Measurements from ENCODE around the gene RFX5. TPM values are rescaled to one million over a fixed set of nuclear protein-coding genes. Genes with fewer than 3 reads are reported as not detected.

Gene RFX5
- total and polyA plus RNA-seq, 2 of the 13 experiments (the other 11 are each of a cell fraction or from before 2014, with no cell fraction given): 17.9 to 36.2 TPM

DNA sequence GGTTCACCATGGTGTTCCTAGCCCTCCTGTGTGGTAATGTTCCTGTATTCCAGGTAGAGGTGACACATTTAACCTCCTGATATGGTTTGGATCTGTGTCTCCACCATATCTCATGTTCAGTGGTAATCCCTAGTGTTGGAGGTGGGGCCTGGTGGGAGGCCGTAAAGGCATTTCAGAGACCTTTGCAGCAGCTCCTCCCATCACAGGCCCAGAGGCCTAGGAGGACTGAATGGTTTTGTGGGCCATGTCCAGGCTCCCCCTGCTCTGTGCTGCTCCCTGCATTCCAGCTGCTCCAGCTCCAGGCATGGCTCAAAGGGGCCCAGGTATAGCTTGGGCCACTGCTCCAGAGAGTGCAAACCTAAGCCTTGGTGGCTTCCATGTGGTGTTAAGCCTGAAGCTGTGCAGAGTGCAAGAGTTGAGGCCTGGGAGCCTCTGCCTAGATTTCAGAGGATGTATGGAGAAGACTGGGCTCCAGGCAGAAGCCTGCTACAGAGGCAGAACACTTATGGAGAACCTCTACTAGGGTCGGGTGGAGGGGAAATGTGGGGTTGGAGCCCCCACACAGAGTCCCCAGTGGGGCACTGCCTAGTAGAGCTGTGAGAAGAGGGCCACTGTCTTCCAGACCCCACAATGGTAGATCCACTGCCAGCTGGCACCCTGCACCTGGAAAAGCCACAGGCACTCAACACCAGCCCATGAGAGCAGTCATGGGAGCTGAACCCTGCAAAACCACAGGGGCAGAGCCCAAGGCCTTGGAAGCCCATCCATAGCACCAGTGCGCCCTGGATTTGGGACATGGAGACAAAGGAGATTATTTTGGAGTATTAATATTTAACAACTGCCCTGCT is 15.5 kb upstream of the RFX5 start (continued):
- TF ChIP-seq, protein P1, sequence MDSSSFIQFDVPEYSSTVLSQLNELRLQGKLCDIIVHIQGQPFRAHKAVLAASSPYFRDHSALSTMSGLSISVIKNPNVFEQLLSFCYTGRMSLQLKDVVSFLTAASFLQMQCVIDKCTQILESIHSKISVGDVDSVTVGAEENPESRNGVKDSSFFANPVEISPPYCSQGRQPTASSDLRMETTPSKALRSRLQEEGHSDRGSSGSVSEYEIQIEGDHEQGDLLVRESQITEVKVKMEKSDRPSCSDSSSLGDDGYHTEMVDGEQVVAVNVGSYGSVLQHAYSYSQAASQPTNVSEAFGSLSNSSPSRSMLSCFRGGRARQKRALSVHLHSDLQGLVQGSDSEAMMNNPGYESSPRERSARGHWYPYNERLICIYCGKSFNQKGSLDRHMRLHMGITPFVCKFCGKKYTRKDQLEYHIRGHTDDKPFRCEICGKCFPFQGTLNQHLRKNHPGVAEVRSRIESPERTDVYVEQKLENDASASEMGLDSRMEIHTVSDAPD (CRISPR knock-in tag; IDR thresholded peaks at IDR 0.05): no peak
- no peak for TF ChIP-seq CREB1 (IDR thresholded peaks at IDR 0.05)
- no peak for TF ChIP-seq CREB1 (CRISPR knock-in tag; IDR thresholded peaks at IDR 0.05)
- TF ChIP-seq ZNF382 (CRISPR knock-in tag; IDR thresholded peaks at IDR 0.05; ENCODE audit: borderline replicate concordance): no peak
- no peak for TF ChIP-seq DNMT3B (CRISPR knock-in tag; conservative IDR thresholded peaks at IDR 0.05)
- no peak for TF ChIP-seq GLI4 (CRISPR knock-in tag; IDR thresholded peaks at IDR 0.05; ENCODE audit: borderline replicate concordance)

DNA sequence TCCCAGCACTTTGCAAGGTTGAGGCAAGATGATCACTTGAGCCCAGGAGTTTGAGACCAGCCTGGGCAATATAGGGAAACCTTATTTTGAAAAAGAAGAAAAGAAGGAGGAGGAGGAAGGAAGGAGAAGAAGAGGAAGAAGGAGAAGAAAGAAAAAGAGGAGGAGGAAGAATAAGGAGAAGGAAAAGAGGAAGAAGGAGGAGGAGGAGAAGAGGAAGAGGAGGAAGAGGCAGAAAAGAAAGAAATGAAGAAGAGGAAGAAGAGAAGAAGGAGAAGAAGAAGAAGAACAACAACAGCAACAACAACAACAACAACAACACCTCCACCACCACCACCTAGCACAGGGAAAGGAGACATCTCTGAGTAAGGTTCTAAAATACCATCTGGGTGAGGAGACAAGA is 14.8 kb upstream of the RFX5 start:
- no peak overlapping the region for H3K4me3 ChIP-seq (replicated peaks in 1 of 3; ENCODE audit: insufficient read depth in 1 of 3, low read depth in 2 of 3, low read length in 3 of 3)
- ChIA-PET POLR2A (no interaction called here), CTCF (ENCODE audit: low intra/inter-chr PET ratio, low total read pairs) (no interaction called here)
- intact Hi-C loops (cut with micrococcal nuclease; ENCODE audit: unreplicated experiment) (no loop called here), in situ Hi-C loops (cut with HindIII; ENCODE audit: extremely low pct_ligation_motif_present, low pct_unique_long_range_greater_than_20kb) (no loop called here)
- no peaks in the 10 kb centered on the region for H3K27me3 ChIP-seq (ENCODE audit: control insufficient read depth in 1 of 2, insufficient read depth in 2 of 2, low read length in 2 of 2)
- H3K4me1 ChIP-seq (ENCODE audit: insufficient read depth, low read length): no peaks in the 10 kb centered on the region
- no peak overlapping the region for H3K4me2 ChIP-seq (ENCODE audit: low read depth, low read length)
- FAIRE-seq (no peak), ATAC-seq (no peak), DNase-seq (ENCODE audit: low spot score) (no peak)
- peaks cover 14% of the 10 kb centered on the region for H3K9me3 ChIP-seq (ENCODE audit: low read length)
- H4K20me1 ChIP-seq (ENCODE audit: insufficient read depth, low read length): no peaks in the 10 kb centered on the region
- TF ChIP-seq MIER2 (CRISPR knock-in tag; IDR thresholded peaks at IDR 0.05): no peak
- H3K9ac ChIP-seq (ENCODE audit: insufficient read depth, low read depth, low read length): no peak overlapping the region
- H3K36me3 ChIP-seq (replicated peaks in 1 of 2; ENCODE audit: control insufficient read depth in 1 of 2, insufficient read depth in 2 of 2, low read length in 2 of 2): peaks cover 6 to 18% of the 10 kb centered on the region in 2 experiments; a peak in 4 of 5 replicates
- no peak overlapping the region for H3K27ac ChIP-seq (ENCODE audit: extremely low read length, insufficient read depth, low read length)
- no peaks in the 10 kb centered on the region for H3K79me2 ChIP-seq (ENCODE audit: insufficient read depth, low read length)
- H2AFZ ChIP-seq (ENCODE audit: low read length): no peak overlapping the region
- BruUV-seq (replicated peaks): no TSS peak

Data from HepG2 (cell line).